H1 (cell line): ENCODE measurements around the gene CCDC24. TPM values are rescaled to one million over a fixed set of nuclear protein-coding genes. Genes with fewer than 3 reads are reported as not detected.

Experiments
- BCL11A ChIP-seq, 2 experiments: IDR thresholded peaks; one replicate each; pipeline ENCODE4 v1.6.1; 2011; ENCODE audit warnings: low read depth in 2 of 2, low read length in 2 of 2, mild to moderate bottlenecking in 2 of 2
- CBX8 ChIP-seq: fragments of 300-800, 300-1000 bp; sonication (generic); IDR thresholded peaks from 2 replicates; pipeline ENCODE4 v1.7.1; 2016; ENCODE audit warnings: low read depth, low read length, borderline replicate concordance
- GABPA ChIP-seq: IDR thresholded peaks from 2 replicates; pipeline ENCODE4 v1.6.1; 2011; ENCODE audit warnings: mild to moderate bottlenecking, low read length, moderate library complexity, borderline replicate concordance; ENCODE audit not compliant: insufficient read depth
- polyA plus RNA-seq, 7 experiments: library from polyadenylated mRNA; depleted of rRNA in 3 of 7; stranded (reverse) in 5 of 7; unstranded in 2 of 7; fragments of >200 nt in 5 of 7; fragments of 200-250 nt in 2 of 7; gene quantifications; 1 replicate in 5 of 7; 2 replicates in 1 of 7; 4 replicates in 1 of 7; pipeline versions ENCODE4 v1.2.1 to v1.2.3, GENCODE V29; 2011 to 2013; ENCODE audit warnings: missing spikeins in 2 of 7, mixed read lengths in 2 of 7
- total RNA-seq: library from RNA; stranded (reverse); fragmentation: NEBNext Ultra II Directional; extraction: Animal tissue kit (Norgen Biotek cat#: 25700); gene quantifications from 2 replicates; pipeline ENCODE4 v1.2.1, GENCODE V29; 2021

The CCDC24 gene
- total and polyA plus RNA-seq, 2 of the 8 experiments (the other 6 are each of a cell fraction or from before 2014, with no cell fraction given) = 11.2 to 11.4 TPM

GRCh38 chr1:44014365-44015104 is 23.1 kb downstream of the CCDC24 start (continued):
- no peak for TF ChIP-seq CBX8
- no peak for TF ChIP-seq BCL11A (IDR thresholded peaks at IDR 0.05; ENCODE audit: low read depth in 2 of 2, low read length in 2 of 2)
- no peak for TF ChIP-seq GABPA
